GM19238 (cell line): ENCODE data around the gene TEX14.
"Not testable (repeated sequence)": the region's sequence is repeated elsewhere in the genome, so short reads cannot be mapped to it uniquely, and the experiment has no call there.

Experiments used
- DNase-seq: peaks from one replicate; pipeline ENCODE4 v3.0.0; 2011; ENCODE audit warnings: low spot score; ENCODE audit not compliant: insufficient read length

TEX14 gene

GRCh38 chr17:58611331-58611730 lies 80.5 kb downstream of the TEX14 start:
- DNase-seq: no peak

GRCh38 chr17:58606934-58607333 lies 84.9 kb downstream of the TEX14 start:
- no peak for DNase-seq

GRCh38 chr17:58605986-58606385 lies 85.9 kb downstream of the TEX14 start:
- DNase-seq: no peak

- DNase-seq: no peak
Observed at GRCh38 chr17:58605470-58605869, 86.4 kb downstream of the TEX14 start.

GRCh38 chr17:58601976-58602375 lies 89.9 kb downstream of the TEX14 start:
- DNase-seq: no peak

- DNase-seq: no peak
Observed at GRCh38 chr17:58597371-58597770, 94.5 kb downstream of the TEX14 start.

- DNase-seq: no peak
Observed at GRCh38 chr17:58595194-58595792, 96.6 kb downstream of the TEX14 start.

GRCh38 chr17:58593123-58593522 lies 98.7 kb downstream of the TEX14 start:
- DNase-seq: no peak

GRCh38 chr17:58591455-58591854 lies 100.4 kb downstream of the TEX14 start:
- DNase-seq: no peak

GRCh38 chr17:58590377-58590776 lies 101.5 kb downstream of the TEX14 start:
- DNase-seq: no peak

- peak; percentile 61 for DNase-seq
Observed at GRCh38 chr17:58587713-58588117, 104.1 kb downstream of the TEX14 start.

GRCh38 chr17:58586009-58586644 lies 105.7 kb downstream of the TEX14 start:
- DNase-seq: no peak

GRCh38 chr17:58585554-58585953 lies 106.3 kb downstream of the TEX14 start:
- no peak for DNase-seq

GRCh38 chr17:58583486-58583885 lies 108.4 kb downstream of the TEX14 start:
- DNase-seq: no peak

GRCh38 chr17:58582718-58583117 lies 109.1 kb downstream of the TEX14 start:
- DNase-seq: not testable (repeated sequence)

- no peak for DNase-seq
Observed at GRCh38 chr17:58580671-58581070, 111.2 kb downstream of the TEX14 start.

- peak; percentile 16 for DNase-seq
Observed at GRCh38 chr17:58577696-58578095, 114.1 kb downstream of the TEX14 start.

GRCh38 chr17:58576679-58577367 lies 115.0 kb downstream of the TEX14 start:
- DNase-seq: no peak

GRCh38 chr17:58575511-58575910 lies 116.3 kb downstream of the TEX14 start:
- DNase-seq: no peak

- DNase-seq: no peak
Observed at GRCh38 chr17:58574025-58574424, 117.8 kb downstream of the TEX14 start.

GRCh38 chr17:58572846-58573245 lies 119.0 kb downstream of the TEX14 start:
- no peak for DNase-seq

- DNase-seq: no peak
Observed at GRCh38 chr17:58570758-58571157, 121.1 kb downstream of the TEX14 start.

- no peak for DNase-seq
Observed at GRCh38 chr17:58569196-58569595, 122.6 kb downstream of the TEX14 start.
